ENCODE data around the gene FBLN1.
A peak's percentile ranks its signal among the peaks of the same experiment; 100 is the strongest.
"Not testable (repeated sequence)": the region's sequence is repeated elsewhere in the genome, so short reads cannot be mapped to it uniquely, and the experiment has no call there.

The FBLN1 gene

GRCh38 chr22:45483918-45484499 lies 18.7 kb upstream of the FBLN1 start:
- Mint-ChIP-seq H3K9me3 (peaks cover 4% of the 10 kb centered on the region), H3K4me3 (no peak overlapping the region), H3K36me3 (no peaks in the 10 kb centered on the region), H3K4me1 (no peaks in the 10 kb centered on the region), H3K27me3 (peaks cover 21% of the 10 kb centered on the region), H3K27ac (no peak overlapping the region)
- CTCF ChIA-PET, result no interaction called here
- no peak for DNase-seq

GRCh38 chr22:45484742-45485141 lies 17.9 kb upstream of the FBLN1 start:
- no peak for DNase-seq
- no peaks in the 10 kb centered on the region for H3K4me1 Mint-ChIP-seq
- peaks cover 23% of the 10 kb centered on the region for H3K27me3 Mint-ChIP-seq
- CTCF ChIA-PET, result no interaction called here
- no peaks in the 10 kb centered on the region for H3K36me3 Mint-ChIP-seq
- no peak overlapping the region for H3K4me3 Mint-ChIP-seq
- peaks cover 4% of the 10 kb centered on the region for H3K9me3 Mint-ChIP-seq
- H3K27ac Mint-ChIP-seq, result no peak overlapping the region

GRCh38 chr22:45485261-45485660 lies 17.4 kb upstream of the FBLN1 start:
- Mint-ChIP-seq H3K36me3 (no peaks in the 10 kb centered on the region), H3K9me3 (peaks cover 4% of the 10 kb centered on the region), H3K4me1 (no peaks in the 10 kb centered on the region), H3K27ac (no peak overlapping the region), H3K27me3 (peaks cover 28% of the 10 kb centered on the region), H3K4me3 (no peak overlapping the region)
- CTCF ChIA-PET, result no interaction called here
- no peak for DNase-seq

GRCh38 chr22:45488764-45489370 lies 13.8 kb upstream of the FBLN1 start:
- Mint-ChIP-seq H3K4me1 (peaks cover 2% of the 10 kb centered on the region), H3K9me3 (peaks cover 3% of the 10 kb centered on the region), H3K36me3 (no peaks in the 10 kb centered on the region), H3K4me3 (no peak overlapping the region), H3K27me3 (peaks cover 31% of the 10 kb centered on the region), H3K27ac (no peak overlapping the region)
- CTCF ChIA-PET, result no interaction called here
- no peak for DNase-seq

GRCh38 chr22:45490836-45491235 lies 11.8 kb upstream of the FBLN1 start:
- Mint-ChIP-seq H3K27me3 (peaks cover 21% of the 10 kb centered on the region), H3K36me3 (no peaks in the 10 kb centered on the region), H3K27ac (no peak overlapping the region), H3K9me3 (peaks cover 3% of the 10 kb centered on the region), H3K4me3 (no peak overlapping the region), H3K4me1 (peaks cover 4% of the 10 kb centered on the region)
- CTCF ChIA-PET, result no interaction called here
- DNase-seq, result no peak

- Mint-ChIP-seq H3K4me1 (peaks cover 4% of the 10 kb centered on the region), H3K9me3 (peaks cover 3% of the 10 kb centered on the region), H3K27ac (no peak overlapping the region), H3K4me3 (no peak overlapping the region), H3K36me3 (no peaks in the 10 kb centered on the region), H3K27me3 (peaks cover 28% of the 10 kb centered on the region)
- DNase-seq, result no peak
- CTCF ChIA-PET, result no interaction called here
Observed at GRCh38 chr22:45491841-45492240, 10.8 kb upstream of the FBLN1 start.

- DNase-seq, result no peak
- CTCF ChIA-PET, result no interaction called here
Observed at GRCh38 chr22:45493286-45493771, 9.4 kb upstream of the FBLN1 start.

GRCh38 chr22:45494306-45494705 lies 8.4 kb upstream of the FBLN1 start:
- H3K4me3 Mint-ChIP-seq, H3K27ac Mint-ChIP-seq, DNase-seq, CTCF ChIA-PET, H3K4me1 Mint-ChIP-seq, H3K9me3 Mint-ChIP-seq, H3K36me3 Mint-ChIP-seq: not testable (repeated sequence)
- peaks cover 39% of the 10 kb centered on the region for H3K27me3 Mint-ChIP-seq

More at GRCh38 chr22:45493286-45493771, 9.4 kb upstream of the FBLN1 start:
- Mint-ChIP-seq H3K9me3 (peaks cover 3% of the 10 kb centered on the region), H3K27me3 (peaks cover 34% of the 10 kb centered on the region), H3K4me1 (peaks cover 4% of the 10 kb centered on the region), H3K4me3 (no peak overlapping the region), H3K27ac (no peak overlapping the region), H3K36me3 (no peaks in the 10 kb centered on the region)

- H3K4me1 Mint-ChIP-seq, DNase-seq, CTCF ChIA-PET, H3K4me3 Mint-ChIP-seq, H3K27ac Mint-ChIP-seq, H3K9me3 Mint-ChIP-seq, H3K36me3 Mint-ChIP-seq: not testable (repeated sequence)
- H3K27me3 Mint-ChIP-seq, result peaks cover 41% of the 10 kb centered on the region
Observed at GRCh38 chr22:45495616-45496015, 7.1 kb upstream of the FBLN1 start.

- H3K27ac Mint-ChIP-seq, result no peak overlapping the region
- DNase-seq, result no peak
- peaks cover 44% of the 10 kb centered on the region for H3K27me3 Mint-ChIP-seq
- CTCF ChIA-PET, result no interaction called here
- peaks cover 4% of the 10 kb centered on the region for H3K4me1 Mint-ChIP-seq
- H3K9me3 Mint-ChIP-seq, result no peaks in the 10 kb centered on the region
- no peak overlapping the region for H3K4me3 Mint-ChIP-seq
- H3K36me3 Mint-ChIP-seq, result no peaks in the 10 kb centered on the region
Observed at GRCh38 chr22:45496451-45496941, 6.2 kb upstream of the FBLN1 start.

- no peaks in the 10 kb centered on the region for H3K36me3 Mint-ChIP-seq
- H3K27ac Mint-ChIP-seq, result no peak overlapping the region
- DNase-seq, result no peak
- no peaks in the 10 kb centered on the region for H3K9me3 Mint-ChIP-seq
- peaks cover 50% of the 10 kb centered on the region for H3K27me3 Mint-ChIP-seq
- H3K4me1 Mint-ChIP-seq, result peaks cover 4% of the 10 kb centered on the region
- CTCF ChIA-PET, result no interaction called here
- H3K4me3 Mint-ChIP-seq, result no peak overlapping the region
Observed at GRCh38 chr22:45497351-45498145, 5.1 kb upstream of the FBLN1 start.

GRCh38 chr22:45499746-45500145 lies 2.9 kb upstream of the FBLN1 start:
- H3K36me3 Mint-ChIP-seq, result no peaks in the 10 kb centered on the region
- H3K4me1 Mint-ChIP-seq, result peaks cover 2% of the 10 kb centered on the region
- no peak for DNase-seq
- H3K4me3 Mint-ChIP-seq, result no peak overlapping the region
- H3K27ac Mint-ChIP-seq, result no peak overlapping the region
- no peaks in the 10 kb centered on the region for H3K9me3 Mint-ChIP-seq
- peaks cover 68% of the 10 kb centered on the region for H3K27me3 Mint-ChIP-seq
- CTCF ChIA-PET, result no interaction called here

GRCh38 chr22:45503050-45503815 lies 550 bp downstream of the FBLN1 start:
- CTCF ChIA-PET, result no interaction called here
- no peak for DNase-seq
- peaks cover 2% of the 10 kb centered on the region for H3K4me1 Mint-ChIP-seq
- peaks cover 80% of the 10 kb centered on the region for H3K27me3 Mint-ChIP-seq
- no peaks in the 10 kb centered on the region for H3K9me3 Mint-ChIP-seq
- H3K36me3 Mint-ChIP-seq, result no peaks in the 10 kb centered on the region
- no peak overlapping the region for H3K27ac Mint-ChIP-seq
- H3K4me3 Mint-ChIP-seq, result no peak overlapping the region

- Mint-ChIP-seq H3K27ac (peak overlapping the region; percentile 28), H3K9me3 (no peaks in the 10 kb centered on the region), H3K27me3 (peaks cover 77% of the 10 kb centered on the region), H3K4me1 (peaks cover 2% of the 10 kb centered on the region), H3K36me3 (no peaks in the 10 kb centered on the region), H3K4me3 (no peak overlapping the region)
- no peak for DNase-seq
- CTCF ChIA-PET, result no interaction called here
Observed at GRCh38 chr22:45503816-45504372, 1.2 kb downstream of the FBLN1 start.

All from activated naive CD4-positive, alpha-beta T cell treated with anti-CD3 and anti-CD28 coated beads, Interleukin-2, amount 10 ng/mL, durations not matched to agents 7 days and 5 days (primary cell).